Measurements from ENCODE around the gene ITGB8. TPM values are rescaled to one million over a fixed set of nuclear protein-coding genes. Genes with fewer than 3 reads are reported as not detected.

Gene ITGB8
- total and polyA plus RNA-seq, 2 experiments from 2014 or later = 0.71 to 3.0 TPM

- Histone ChIP-seq H3F3A (replicated peaks; ENCODE audit: low read depth) (no peaks in the 10 kb centered on the region), H3K4me3 (no peak overlapping the region), H3K4me2 (no peak overlapping the region), H3K9me2 (ENCODE audit: insufficient read depth) (no peaks in the 10 kb centered on the region), H3K4me1 (ENCODE audit: insufficient read depth) (peaks cover 12% of the 10 kb centered on the region), H4K20me1 (replicated peaks; ENCODE audit: insufficient read depth) (no peaks in the 10 kb centered on the region), H3K36me3 (ENCODE audit: insufficient read depth) (no peaks in the 10 kb centered on the region), H2AFZ (no peak overlapping the region), H3K27ac (ENCODE audit: low read depth) (no peak overlapping the region), H3K79me2 (replicated peaks; ENCODE audit: insufficient read depth) (no peaks in the 10 kb centered on the region), H3K27me3 (ENCODE audit: insufficient read depth) (no peaks in the 10 kb centered on the region)
- H3K36me3 Mint-ChIP-seq (ENCODE audit: low read depth) = no peaks in the 10 kb centered on the region
- peaks cover 12% of the 10 kb centered on the region for H3K4me1 Mint-ChIP-seq
- no peak overlapping the region for H3K27ac Mint-ChIP-seq
- no peak for ATAC-seq
- no peak overlapping the region for H3K4me3 Mint-ChIP-seq
- no peak for DNase-seq (ENCODE audit: low spot score)
- H3K9me3 Mint-ChIP-seq = no peaks in the 10 kb centered on the region
- TF ChIP-seq REST (IDR thresholded peaks at IDR 0.05; ENCODE audit: unreplicated experiment) (no peak), ZNF331 (CRISPR knock-in tag; IDR thresholded peaks at IDR 0.05; ENCODE audit: low read depth) (no peak), CREB1 (CRISPR knock-in tag; IDR thresholded peaks at IDR 0.05; ENCODE audit: low read depth) (no peak), JUNB (IDR thresholded peaks at IDR 0.05; ENCODE audit: unreplicated experiment) (no peak), STAT1 (IDR thresholded peaks at IDR 0.05; ENCODE audit: unreplicated experiment) (no peak), EZH2phosphoT487 (IDR thresholded peaks at IDR 0.05; ENCODE audit: unreplicated experiment) (no peak), ZNF114 (CRISPR knock-in tag; IDR thresholded peaks at IDR 0.05) (no peak), CTCF (conservative IDR thresholded peaks at IDR 0.05; ENCODE audit: low read depth in 2 of 2) (no peak), POLR2AphosphoS5 (IDR thresholded peaks at IDR 0.05; ENCODE audit: low read depth) (no peak), ZNF462 (CRISPR knock-in tag; IDR thresholded peaks at IDR 0.05) (no peak), EZH2 (IDR thresholded peaks at IDR 0.05; ENCODE audit: low read depth, unreplicated experiment) (no peak), NANOG (IDR thresholded peaks at IDR 0.05; ENCODE audit: borderline replicate concordance) (no peak), ETS1 (IDR thresholded peaks at IDR 0.05) (no peak)
- H3K27me3 Mint-ChIP-seq (ENCODE audit: insufficient read depth, low read depth, poor library complexity) = no peaks in the 10 kb centered on the region
These were observed 18.1 kb upstream of the ITGB8 start for GRCh38 chr7:20312562-20312961.

Measured in GM23338 (cell line).